Gastrocnemius medialis (tissue), 4 donors: ENCODE results near the gene KLHL14. TPM values are rescaled to one million over a fixed set of nuclear protein-coding genes. Genes with fewer than 3 reads are reported as not detected.

Experiments used
- ATAC-seq, 2 donors: fragments of 150-250 bp; one replicate each; pipeline ENCODE4 v1.9.1; 2016
- DNase-seq, 2 donors: peaks; one replicate each; pipeline ENCODE4 v3.0.0-alpha.2; 2019
- H3K27ac ChIP-seq, 4 donors: fragments of 200-600 bp; sonication (generic); 1 replicate in 1 of 4; 2 replicates in 3 of 4; pipeline ENCODE4 v1.5.1; 2016 to 2018; ENCODE audit warnings: mild to moderate bottlenecking in 2 of 4, moderate library complexity in 1 of 4
- H3K27me3 ChIP-seq, 3 donors: fragments of 200-600 bp; sonication (generic) in 2 of 3; 1 replicate in 1 of 3; 2 replicates in 2 of 3; pipeline versions ENCODE4 v1.5.1 to v1.6.0; 2016 to 2019; ENCODE audit warnings: mild to moderate bottlenecking in 1 of 3, moderate library complexity in 1 of 3
- H3K36me3 ChIP-seq, 2 donors: fragments of 200-600 bp; sonication (generic) in 1 of 2; one replicate each; pipeline ENCODE4 v1.5.1; 2017 to 2018
- H3K4me1 ChIP-seq, 2 donors: fragments of 200-600 bp; sonication (generic) in 1 of 2; one replicate each; pipeline ENCODE4 v1.5.1; 2016 to 2017; ENCODE audit warnings: mild to moderate bottlenecking in 2 of 2
- H3K4me3 ChIP-seq, 4 donors: fragments of 200-600 bp; sonication (generic) in 3 of 4; 1 replicate in 1 of 4; 2 replicates in 3 of 4; pipeline ENCODE4 v1.5.1; 2016 to 2019; ENCODE audit warnings: mild to moderate bottlenecking in 2 of 4
- H3K9me3 ChIP-seq, 3 donors: fragments of 200-600 bp; sonication (generic) in 2 of 3; 1 replicate in 1 of 3; 2 replicates in 2 of 3; pipeline ENCODE4 v1.5.1; 2016 to 2019
- POLR2A ChIP-seq, 2 donors: fragments of 450-650 bp; IDR thresholded peaks; one replicate each; pipeline ENCODE4 v1.6.1; 2017; ENCODE audit warnings: antibody characterized with exemption in 2 of 2, mild to moderate bottlenecking in 2 of 2, moderate library complexity in 2 of 2
- in situ Hi-C, 4 donors: fragments of 200-750 bp; cut with MboI; loops; one replicate each; pipeline versions ENCODE4 v1.15.0 to v1.8.0; 2017; ENCODE audit warnings: low sequenced_read_pairs in 4 of 4
- intact Hi-C: fragments of 100-400 bp; cut with DNase I; formaldehyde crosslinking; loops from one replicate; pipeline ENCODE4 v1.15.1; 2023; ENCODE audit warnings: low total_unique reads
- total RNA-seq, 4 donors: library from RNA; depleted of rRNA; stranded (reverse); fragments of >200 nt; gene quantifications; one replicate each; pipeline versions ENCODE4 v1.1.0 to v1.2.3, GENCODE V29; 2016
- TF ChIP-seq, protein P1 (sequence below), 5 experiments: fragments of 450-650 bp in 3 of 5; fragments of 200-600 bp in 2 of 5; sonication (generic) in 2 of 5; IDR thresholded peaks in 4 of 5; conservative IDR thresholded peaks in 1 of 5; 1 replicate in 4 of 5; 2 replicates in 1 of 5; pipeline ENCODE4 v1.5.1; 2016 to 2019; ENCODE audit warnings: antibody characterized with exemption in 5 of 5, mild to moderate bottlenecking in 3 of 5, moderate library complexity in 3 of 5

KLHL14 gene
- total RNA-seq, 4 donors from 2014 or later, result 0.04 TPM; not detected in 3

GRCh38 chr18:32677578-32677977 lies 95.2 kb downstream of the KLHL14 start:
- TF ChIP-seq, protein P1, sequence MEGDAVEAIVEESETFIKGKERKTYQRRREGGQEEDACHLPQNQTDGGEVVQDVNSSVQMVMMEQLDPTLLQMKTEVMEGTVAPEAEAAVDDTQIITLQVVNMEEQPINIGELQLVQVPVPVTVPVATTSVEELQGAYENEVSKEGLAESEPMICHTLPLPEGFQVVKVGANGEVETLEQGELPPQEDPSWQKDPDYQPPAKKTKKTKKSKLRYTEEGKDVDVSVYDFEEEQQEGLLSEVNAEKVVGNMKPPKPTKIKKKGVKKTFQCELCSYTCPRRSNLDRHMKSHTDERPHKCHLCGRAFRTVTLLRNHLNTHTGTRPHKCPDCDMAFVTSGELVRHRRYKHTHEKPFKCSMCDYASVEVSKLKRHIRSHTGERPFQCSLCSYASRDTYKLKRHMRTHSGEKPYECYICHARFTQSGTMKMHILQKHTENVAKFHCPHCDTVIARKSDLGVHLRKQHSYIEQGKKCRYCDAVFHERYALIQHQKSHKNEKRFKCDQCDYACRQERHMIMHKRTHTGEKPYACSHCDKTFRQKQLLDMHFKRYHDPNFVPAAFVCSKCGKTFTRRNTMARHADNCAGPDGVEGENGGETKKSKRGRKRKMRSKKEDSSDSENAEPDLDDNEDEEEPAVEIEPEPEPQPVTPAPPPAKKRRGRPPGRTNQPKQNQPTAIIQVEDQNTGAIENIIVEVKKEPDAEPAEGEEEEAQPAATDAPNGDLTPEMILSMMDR (IDR thresholded peaks at IDR 0.05 in 4 of 5, conservative IDR thresholded peaks at IDR 0.05 in 1 of 5), result no peak
- TF ChIP-seq POLR2A (IDR thresholded peaks at IDR 0.05), result no peak
- in situ Hi-C loops (no loop called here), intact Hi-C loops (no loop called here)
- Histone ChIP-seq H3K27me3 (no peaks in the 10 kb centered on the region), H3K9me3 (no peaks in the 10 kb centered on the region), H3K4me3 (no peak overlapping the region), H3K4me1 (no peaks in the 10 kb centered on the region), H3K27ac (no peak overlapping the region), H3K36me3 (no peaks in the 10 kb centered on the region)
- DNase-seq (no peak), ATAC-seq (no peak)

DNA sequence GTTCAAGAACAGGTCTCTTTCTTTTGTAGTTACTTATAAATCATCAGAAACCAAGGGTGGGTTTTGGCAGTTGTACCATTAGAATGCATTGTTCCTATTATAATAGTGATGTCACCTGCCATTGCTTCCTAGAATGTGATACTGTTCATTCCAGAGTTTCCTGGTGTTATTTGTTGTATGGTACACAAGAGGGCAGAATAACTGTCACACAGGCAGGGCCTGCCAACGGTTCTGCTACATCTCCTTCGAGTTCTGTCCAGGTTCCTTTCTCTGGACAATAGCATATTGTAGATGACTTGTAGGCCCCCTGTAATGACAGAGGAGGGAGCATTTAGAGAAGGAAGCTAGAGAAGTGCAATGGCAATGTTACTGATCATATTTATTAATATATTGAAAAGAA lies 98.3 kb downstream of the KLHL14 start:
- intact Hi-C loops (no loop called here), in situ Hi-C loops (no loop called here)
- Histone ChIP-seq H3K4me3 (no peak overlapping the region), H3K4me1 (no peaks in the 10 kb centered on the region), H3K9me3 (no peaks in the 10 kb centered on the region), H3K27ac (no peak overlapping the region), H3K27me3 (no peaks in the 10 kb centered on the region), H3K36me3 (no peaks in the 10 kb centered on the region)
- TF ChIP-seq, protein P1 (IDR thresholded peaks at IDR 0.05 in 4 of 5, conservative IDR thresholded peaks at IDR 0.05 in 1 of 5), result no peak
- TF ChIP-seq POLR2A (IDR thresholded peaks at IDR 0.05), result no peak
- DNase-seq (no peak), ATAC-seq (no peak)

- no peak overlapping the region for H3K27ac ChIP-seq
- H3K9me3 ChIP-seq, result no peaks in the 10 kb centered on the region
- no peak for TF ChIP-seq POLR2A (IDR thresholded peaks at IDR 0.05)
- TF ChIP-seq, protein P1 (IDR thresholded peaks at IDR 0.05 in 4 of 5, conservative IDR thresholded peaks at IDR 0.05 in 1 of 5), result no peak
- intact Hi-C loops, result no loop called here
- H3K4me1 ChIP-seq, result no peaks in the 10 kb centered on the region
- no peak overlapping the region for H3K4me3 ChIP-seq
- H3K36me3 ChIP-seq, result no peaks in the 10 kb centered on the region
- H3K27me3 ChIP-seq, result no peaks in the 10 kb centered on the region
- ATAC-seq (no peak), DNase-seq (no peak)
- in situ Hi-C loops, result no loop called here
Measured at GRCh38 chr18:32672398-32672797, 100.4 kb downstream of the KLHL14 start.

- H3K27ac ChIP-seq, result no peak overlapping the region
- H3K9me3 ChIP-seq, result no peaks in the 10 kb centered on the region
- in situ Hi-C loops, result no loop called here
- intact Hi-C loops, result no loop called here
- H3K4me1 ChIP-seq, result no peaks in the 10 kb centered on the region
- no peak overlapping the region for H3K4me3 ChIP-seq
- H3K36me3 ChIP-seq, result no peaks in the 10 kb centered on the region
- DNase-seq (no peak), ATAC-seq (no peak)
- H3K27me3 ChIP-seq, result no peaks in the 10 kb centered on the region
- TF ChIP-seq, protein P1 (IDR thresholded peaks at IDR 0.05 in 4 of 5, conservative IDR thresholded peaks at IDR 0.05 in 1 of 5), result no peak
- TF ChIP-seq POLR2A (IDR thresholded peaks at IDR 0.05), result no peak
Measured at GRCh38 chr18:32670727-32671126, 102.1 kb downstream of the KLHL14 start.

GRCh38 chr18:32669549-32670165 lies 103.2 kb downstream of the KLHL14 start:
- intact Hi-C loops, result no loop called here
- DNase-seq (no peak), ATAC-seq (no peak)
- no peaks in the 10 kb centered on the region for H3K27me3 ChIP-seq
- no peaks in the 10 kb centered on the region for H3K4me1 ChIP-seq
- no peak overlapping the region for H3K27ac ChIP-seq
- H3K9me3 ChIP-seq, result no peaks in the 10 kb centered on the region
- TF ChIP-seq, protein P1 (IDR thresholded peaks at IDR 0.05 in 4 of 5, conservative IDR thresholded peaks at IDR 0.05 in 1 of 5), result no peak
- no peak for TF ChIP-seq POLR2A (IDR thresholded peaks at IDR 0.05)
- in situ Hi-C loops, result no loop called here
- no peak overlapping the region for H3K4me3 ChIP-seq
- H3K36me3 ChIP-seq, result no peaks in the 10 kb centered on the region
